Body of pancreas (tissue), 2 donors: ENCODE measurements around the gene SVBP. TPM values are rescaled to one million over a fixed set of nuclear protein-coding genes. Genes with fewer than 3 reads are reported as not detected.

ENCODE experiments used
- total RNA-seq, 2 donors: library from RNA; depleted of rRNA; stranded (reverse); fragments of >200 nt; gene quantifications; one replicate each; pipeline ENCODE4 v1.1.0, GENCODE V29; 2016

SVBP gene
- total RNA-seq, 2 donors from 2014 or later: 12.2 to 12.5 TPM

Other genes starting within 250 kb of the SVBP start
- 1 to 10 TPM; 4.6 to 7.8 TPM for gene PPIH, start 159.0 kb downstream of the SVBP start, total RNA-seq
- 100 to 1,000 TPM; 131 to 170 TPM for gene YBX1, start 135.0 kb downstream of the SVBP start, total RNA-seq
- not detected for gene CLDN19, start 77.2 kb downstream of the SVBP start, total RNA-seq
- gene P3H1, start 50.4 kb downstream of the SVBP start, total RNA-seq: 10 to 100 TPM; 16.9 to 34.9 TPM
- 1 to 10 TPM; 2.0 to 2.1 TPM for gene C1orf50, start 50.1 kb downstream of the SVBP start, total RNA-seq
- not detected for gene TMEM269, start 32.4 kb downstream of the SVBP start, total RNA-seq
- 10 to 100 TPM in 1 of 2 donors, 1 to 10 TPM in 1; 8.8 to 11.9 TPM for gene ERMAP, start 275 bp downstream of the SVBP start, total RNA-seq
- 10 to 100 TPM in 1 of 2 donors, 1 to 10 TPM in 1; 6.7 to 12.9 TPM for gene ZNF691, start 29.2 kb upstream of the SVBP start, total RNA-seq
- gene SLC2A1, start 141.5 kb upstream of the SVBP start, total RNA-seq: 10 to 100 TPM in 1 of 2 donors, 1 to 10 TPM in 1; 4.2 to 13.2 TPM